Glomerular visceral epithelial cell (primary cell): Measurements from ENCODE around the gene PSMD6.

Experiments
- DNase-seq: peaks from one replicate; pipeline ENCODE4 v3.0.0-alpha.2; 2016; ENCODE audit errors: extremely low spot score

PSMD6 gene

GRCh38 chr3:64008487-64009351 is 14.6 kb downstream of the PSMD6 start:
- peak; percentile 11 for DNase-seq

- no peak for DNase-seq
Observed at GRCh38 chr3:64008017-64008416, 15.3 kb downstream of the PSMD6 start.

- DNase-seq = no peak
Observed at GRCh38 chr3:64003589-64003988, 19.7 kb downstream of the PSMD6 start.

GRCh38 chr3:64002233-64002632 is 21.1 kb downstream of the PSMD6 start:
- no peak for DNase-seq

GRCh38 chr3:64000453-64001055 is 22.7 kb downstream of the PSMD6 start:
- no peak for DNase-seq

GRCh38 chr3:63998852-63999754 is 24.2 kb downstream of the PSMD6 start:
- DNase-seq = no peak

- DNase-seq = no peak
Observed at GRCh38 chr3:63995086-63995485, 28.2 kb downstream of the PSMD6 start.

- DNase-seq = peak; percentile 72
Observed at GRCh38 chr3:63993653-63994079, 29.6 kb downstream of the PSMD6 start.

- DNase-seq = no peak
Observed at GRCh38 chr3:63992516-63993209, 30.6 kb downstream of the PSMD6 start.

GRCh38 chr3:63991666-63992065 is 31.6 kb downstream of the PSMD6 start:
- no peak for DNase-seq

- no peak for DNase-seq
Observed at GRCh38 chr3:63990733-63991132, 32.6 kb downstream of the PSMD6 start.

GRCh38 chr3:63990204-63990603 is 33.1 kb downstream of the PSMD6 start:
- no peak for DNase-seq

- DNase-seq = no peak
Observed at GRCh38 chr3:63988943-63989342, 34.4 kb downstream of the PSMD6 start.

- no peak for DNase-seq
Observed at GRCh38 chr3:63986831-63987230, 36.5 kb downstream of the PSMD6 start.

GRCh38 chr3:63986146-63986545 is 37.1 kb downstream of the PSMD6 start:
- no peak for DNase-seq

GRCh38 chr3:63984391-63984790 is 38.9 kb downstream of the PSMD6 start:
- no peak for DNase-seq

- DNase-seq = no peak
Observed at GRCh38 chr3:63981980-63982379, 41.3 kb downstream of the PSMD6 start.

GRCh38 chr3:63980830-63981498 is 42.3 kb downstream of the PSMD6 start:
- no peak for DNase-seq

- no peak for DNase-seq
Observed at GRCh38 chr3:63980019-63980418, 43.3 kb downstream of the PSMD6 start.

GRCh38 chr3:63979093-63979885 is 44.0 kb downstream of the PSMD6 start:
- no peak for DNase-seq
